Lung (tissue), 12 donors: ENCODE measurements around the gene LRRK2. TPM values are rescaled to one million over a fixed set of nuclear protein-coding genes. Genes with fewer than 3 reads are reported as not detected.

ENCODE experiments used
- ATAC-seq: fragments of 200-7000 bp; cut with Tn5 transposase; one replicate; pipeline ENCODE4 v1.9.1; 2020; ENCODE audit warnings: moderate number of reproducible peaks; ENCODE audit not compliant: insufficient read depth, low FRiP score
- DNase-seq, 3 donors: peaks; one replicate each; pipeline ENCODE4 v3.0.0-alpha.2; 2013 to 2017
- H3K27ac ChIP-seq, 2 donors: one replicate each; pipeline ENCODE4 v1.5.1; 2013; ENCODE audit warnings: mild to moderate bottlenecking in 2 of 2, moderate library complexity in 2 of 2, control low read depth in 1 of 2, inconsistent platforms in 1 of 2, low read depth in 1 of 2, low read length in 1 of 2
- H3K27me3 ChIP-seq, 3 donors: one replicate each; pipeline ENCODE4 v1.5.1; 2013; ENCODE audit warnings: low read length in 2 of 3; ENCODE audit not compliant: control insufficient read depth in 3 of 3, insufficient read depth in 3 of 3
- H3K36me3 ChIP-seq, 4 donors: one replicate each; pipeline ENCODE4 v1.5.1; 2013; ENCODE audit warnings: low read length in 4 of 4, mild to moderate bottlenecking in 1 of 4, moderate library complexity in 1 of 4; ENCODE audit not compliant: control insufficient read depth in 4 of 4, insufficient read depth in 4 of 4
- H3K4me1 ChIP-seq, 5 donors: one replicate each; pipeline ENCODE4 v1.5.1; 2013; ENCODE audit warnings: low read length in 5 of 5, mild to moderate bottlenecking in 2 of 5, moderate library complexity in 1 of 5; ENCODE audit not compliant: control insufficient read depth in 5 of 5, insufficient read depth in 5 of 5
- H3K4me3 ChIP-seq: one replicate; pipeline ENCODE4 v1.5.1; 2013; ENCODE audit warnings: mild to moderate bottlenecking, control low read depth, moderate library complexity
- H3K9ac ChIP-seq, 2 donors: one replicate each; pipeline ENCODE4 v1.5.1; 2013; ENCODE audit warnings: low read length in 2 of 2, control low read depth in 1 of 2; ENCODE audit not compliant: insufficient read depth in 1 of 2
- H3K9me3 ChIP-seq, 4 donors: one replicate each; pipeline ENCODE4 v1.5.1; 2013; ENCODE audit warnings: low read length in 3 of 4, mild to moderate bottlenecking in 1 of 4, moderate library complexity in 1 of 4; ENCODE audit not compliant: control insufficient read depth in 4 of 4, insufficient read depth in 3 of 4
- CTCF ChIP-seq: IDR thresholded peaks from 2 replicates; pipeline ENCODE4 v1.5.1; 2012; ENCODE audit warnings: mild to moderate bottlenecking; ENCODE audit errors: control extremely low read depth, extremely low read depth
- WGBS, 2 donors: extraction: QIAGEN DNeasy Blood & Tissue Kit; methylation state at CpG; one replicate each; pipeline ENCODE4 v1.1.7; 2013; 5-methylcytosine and 5-hydroxymethylcytosine counted together
- polyA plus RNA-seq, 2 donors: library from polyadenylated mRNA; stranded (reverse); fragments of 200-250 nt; gene quantifications; one replicate each; pipeline ENCODE4 v1.2.1, GENCODE V29; 2013
- total RNA-seq, 2 donors: library from RNA; depleted of rRNA in 1 of 2; stranded (reverse); fragments of >200 nt in 1 of 2; gene quantifications; one replicate each; pipeline ENCODE4 v1.2.1, GENCODE V29; 2014 to 2021
- donor health status: control.
- donor health status: control.
- donor health status: Bipolar disorder and iron deficiency.
- donor health status: healthy.
- donor health status: DM: yes; HTN: yes; CAD: no.

The LRRK2 gene
- total and polyA plus RNA-seq, 4 donors, result 74.3 to 276 (median 193) TPM

- no peak for ATAC-seq
- 52 to 81% methylated on average over 3 of the region's 3 CpGs for WGBS, 2 donors
- no peak overlapping the region for H3K9ac ChIP-seq
- H3K36me3 ChIP-seq, result peaks cover 0 to 2% (median 0%) of the 10 kb centered on the region in 4 donors
- H3K27ac ChIP-seq, result no peak overlapping the region
- no peak overlapping the region for H3K4me3 ChIP-seq
- TF ChIP-seq CTCF, result no peak
- peaks cover 0 to 5% (median 2%) of the 10 kb centered on the region in 5 donors for H3K4me1 ChIP-seq
- DNase-seq, result no peak
- H3K27me3 ChIP-seq, result peaks cover 0 to 4% (median 3%) of the 10 kb centered on the region in 3 donors
- no peaks in the 10 kb centered on the region for H3K9me3 ChIP-seq
These were observed 3.9 kb downstream of the LRRK2 start for GRCh38 chr12:40228727-40229126.

GRCh38 chr12:40229690-40230651 is 5.2 kb downstream of the LRRK2 start:
- no peak for ATAC-seq
- Histone ChIP-seq H3K27ac (no peak overlapping the region), H3K27me3 (peaks cover 0 to 4% (median 3%) of the 10 kb centered on the region in 3 donors), H3K4me3 (no peak overlapping the region), H3K36me3 (peaks cover 0 to 3% (median 0%) of the 10 kb centered on the region in 4 donors), H3K9ac (no peak overlapping the region), H3K9me3 (no peaks in the 10 kb centered on the region), H3K4me1 (peaks cover 0 to 3% (median 0%) of the 10 kb centered on the region in 5 donors)
- no peak for TF ChIP-seq CTCF
- 54 to 55% methylated on average over 10 of the region's 10 CpGs for WGBS, 2 donors
- DNase-seq, result no peak

GRCh38 chr12:40232602-40233001 is 7.8 kb downstream of the LRRK2 start:
- no peak for TF ChIP-seq CTCF
- H3K27me3 ChIP-seq, result no peaks in the 10 kb centered on the region
- peaks cover 0 to 3% (median 0%) of the 10 kb centered on the region in 4 donors for H3K36me3 ChIP-seq
- H3K9ac ChIP-seq, result no peak overlapping the region
- H3K4me3 ChIP-seq, result no peak overlapping the region
- DNase-seq, result no peak
- ATAC-seq, result no peak
- no peaks in the 10 kb centered on the region for H3K9me3 ChIP-seq
- no peak overlapping the region for H3K27ac ChIP-seq
- H3K4me1 ChIP-seq, result no peaks in the 10 kb centered on the region
- WGBS, 2 donors, result 64 to 70% methylated on average over 1 of the region's 1 CpG
